ENCODE results near the gene GAB2.

GAB2 gene

GRCh38 chr11:78290293-78291176 lies 127.1 kb downstream of the GAB2 start:
- H2AFZ ChIP-seq (ENCODE audit: low read length): no peak overlapping the region
- no peak overlapping the region for H3K4me2 ChIP-seq (ENCODE audit: low read length)
- H3K9ac ChIP-seq (ENCODE audit: low read length): no peak overlapping the region
- H3K79me2 ChIP-seq (ENCODE audit: insufficient read depth, low read length): no peaks in the 10 kb centered on the region
- no peaks in the 10 kb centered on the region for H4K20me1 ChIP-seq (ENCODE audit: insufficient read depth, low read length)
- TF ChIP-seq CTCF (IDR thresholded peaks at IDR 0.05; ENCODE audit: low read length) (no peak), EZH2 (IDR thresholded peaks at IDR 0.05; ENCODE audit: borderline replicate concordance, low read length) (no peak)
- no peaks in the 10 kb centered on the region for H3K36me3 ChIP-seq (ENCODE audit: insufficient read depth, low read length)
- no peaks in the 10 kb centered on the region; the same call in 1 of the 2 replicates for H3K9me3 ChIP-seq (ENCODE audit: low read length)
- no peaks in the 10 kb centered on the region for H3K9me2 ChIP-seq (ENCODE audit: low read depth, low read length)
- no peak overlapping the region for H3K4me3 ChIP-seq (ENCODE audit: low read depth, low read length, poor library complexity, severe bottlenecking)
- H3F3A ChIP-seq (ENCODE audit: insufficient read depth, low read length): no peaks in the 10 kb centered on the region
- H3K27me3 ChIP-seq (ENCODE audit: insufficient read depth, low read length): no peaks in the 10 kb centered on the region
- no peaks in the 10 kb centered on the region for H3K4me1 ChIP-seq (ENCODE audit: insufficient read depth, low read length, severe bottlenecking)
- no peak overlapping the region for H3K27ac ChIP-seq (ENCODE audit: low read depth, low read length, poor library complexity, severe bottlenecking)

GRCh38 chr11:78289552-78290292 lies 127.9 kb downstream of the GAB2 start:
- no peaks in the 10 kb centered on the region for H3F3A ChIP-seq (ENCODE audit: insufficient read depth, low read length)
- H3K4me1 ChIP-seq (ENCODE audit: insufficient read depth, low read length, severe bottlenecking): no peaks in the 10 kb centered on the region
- no peaks in the 10 kb centered on the region for H4K20me1 ChIP-seq (ENCODE audit: insufficient read depth, low read length)
- H3K27ac ChIP-seq (ENCODE audit: low read depth, low read length, poor library complexity, severe bottlenecking): no peak overlapping the region
- no peaks in the 10 kb centered on the region for H3K27me3 ChIP-seq (ENCODE audit: insufficient read depth, low read length)
- no peaks in the 10 kb centered on the region; the same call in 1 of the 2 replicates for H3K9me3 ChIP-seq (ENCODE audit: low read length)
- no peaks in the 10 kb centered on the region for H3K9me2 ChIP-seq (ENCODE audit: low read depth, low read length)
- TF ChIP-seq CTCF (IDR thresholded peaks at IDR 0.05; ENCODE audit: low read length) (no peak), EZH2 (IDR thresholded peaks at IDR 0.05; ENCODE audit: borderline replicate concordance, low read length) (no peak)
- no peaks in the 10 kb centered on the region for H3K36me3 ChIP-seq (ENCODE audit: insufficient read depth, low read length)
- no peak overlapping the region for H3K4me3 ChIP-seq (ENCODE audit: low read depth, low read length, poor library complexity, severe bottlenecking)
- no peak overlapping the region for H3K4me2 ChIP-seq (ENCODE audit: low read length)
- H3K79me2 ChIP-seq (ENCODE audit: insufficient read depth, low read length): no peaks in the 10 kb centered on the region
- H2AFZ ChIP-seq (ENCODE audit: low read length): no peak overlapping the region
- no peak overlapping the region for H3K9ac ChIP-seq (ENCODE audit: low read length)

- Histone ChIP-seq H3K9me3 (ENCODE audit: low read length) (no peaks in the 10 kb centered on the region; the same call in 1 of the 2 replicates), H3K4me2 (ENCODE audit: low read length) (no peak overlapping the region), H3K36me3 (ENCODE audit: insufficient read depth, low read length) (no peaks in the 10 kb centered on the region), H3K4me1 (ENCODE audit: insufficient read depth, low read length, severe bottlenecking) (no peaks in the 10 kb centered on the region), H2AFZ (ENCODE audit: low read length) (no peak overlapping the region), H3K9me2 (ENCODE audit: low read depth, low read length) (no peaks in the 10 kb centered on the region), H4K20me1 (ENCODE audit: insufficient read depth, low read length) (no peaks in the 10 kb centered on the region), H3K79me2 (ENCODE audit: insufficient read depth, low read length) (no peaks in the 10 kb centered on the region), H3K27ac (ENCODE audit: low read depth, low read length, poor library complexity, severe bottlenecking) (no peak overlapping the region), H3K4me3 (ENCODE audit: low read depth, low read length, poor library complexity, severe bottlenecking) (no peak overlapping the region), H3F3A (ENCODE audit: insufficient read depth, low read length) (no peaks in the 10 kb centered on the region), H3K9ac (ENCODE audit: low read length) (no peak overlapping the region), H3K27me3 (ENCODE audit: insufficient read depth, low read length) (no peaks in the 10 kb centered on the region)
- TF ChIP-seq EZH2 (IDR thresholded peaks at IDR 0.05; ENCODE audit: borderline replicate concordance, low read length) (no peak), CTCF (IDR thresholded peaks at IDR 0.05; ENCODE audit: low read length) (no peak)
Measured at GRCh38 chr11:78284260-78284659, 133.4 kb downstream of the GAB2 start.
